WTC11 (cell line): ENCODE results near the gene FRK.

ENCODE experiments used
- ATF3 ChIP-seq: sonication (generic); formaldehyde crosslinking; conservative IDR thresholded peaks from 2 replicates; pipeline ENCODE4 v1.8.1; 2022; ENCODE audit warnings: mild to moderate bottlenecking, missing genetic modification reagents
- CTCF ChIP-seq: fragments of 200-600 bp; IDR thresholded peaks from 2 replicates; pipeline ENCODE4 v1.8.0; 2022; ENCODE audit warnings: antibody characterized with exemption
- E2F1 ChIP-seq: sonication (generic); formaldehyde crosslinking; IDR thresholded peaks from 2 replicates; pipeline ENCODE4 v1.8.0; 2022; ENCODE audit warnings: mild to moderate bottlenecking, missing genetic modification reagents
- ELF4 ChIP-seq: sonication (generic); formaldehyde crosslinking; IDR thresholded peaks from 2 replicates; pipeline ENCODE4 v1.8.1; 2022; ENCODE audit warnings: low read depth, mild to moderate bottlenecking, moderate library complexity, missing genetic modification reagents
- EMX1 ChIP-seq: fragments of 250-450 bp; sonication (Bioruptor Pico); IDR thresholded peaks from 2 replicates; pipeline ENCODE4 v1.8.0; 2021; ENCODE audit warnings: mild to moderate bottlenecking
- ESRRA ChIP-seq: sonication (generic); formaldehyde crosslinking; IDR thresholded peaks from 2 replicates; pipeline ENCODE4 v1.8.1; 2022; ENCODE audit warnings: mild to moderate bottlenecking, missing genetic modification reagents, borderline replicate concordance
- HMGXB4 ChIP-seq: sonication (generic); formaldehyde crosslinking; IDR thresholded peaks from 2 replicates; pipeline ENCODE4 v1.8.1; 2023; ENCODE audit warnings: mild to moderate bottlenecking, moderate library complexity, missing genetic modification reagents
- NFYB ChIP-seq: sonication (generic); formaldehyde crosslinking; conservative IDR thresholded peaks from 2 replicates; pipeline ENCODE4 v1.8.0; 2022; ENCODE audit warnings: low read depth, missing genetic modification reagents
- SP1 ChIP-seq: sonication (generic); formaldehyde crosslinking; conservative IDR thresholded peaks from 2 replicates; pipeline ENCODE4 v1.8.1; 2022; ENCODE audit warnings: missing genetic modification reagents
- TEAD4 ChIP-seq: sonication (generic); formaldehyde crosslinking; IDR thresholded peaks from 2 replicates; pipeline ENCODE4 v1.8.0; 2022; ENCODE audit warnings: mild to moderate bottlenecking, missing genetic modification reagents
- TP53 ChIP-seq: sonication (generic); formaldehyde crosslinking; IDR thresholded peaks from 2 replicates; pipeline ENCODE4 v1.8.1; 2023; ENCODE audit warnings: mild to moderate bottlenecking, missing genetic modification reagents
- USF1 ChIP-seq: sonication (generic); formaldehyde crosslinking; IDR thresholded peaks from 2 replicates; pipeline ENCODE4 v1.8.0; 2022; ENCODE audit warnings: mild to moderate bottlenecking, missing genetic modification reagents
- ZMAT4 ChIP-seq: fragments of 250-450 bp; sonication (Bioruptor Pico); IDR thresholded peaks from 2 replicates; pipeline ENCODE4 v1.9.0; 2021; ENCODE audit warnings: mild to moderate bottlenecking

GRCh38 chr6:116074732-116075390 is 14.2 kb upstream of the FRK start:
- no peak for TF ChIP-seq ZMAT4 (CRISPR knock-in tag)
- no peak for TF ChIP-seq ATF3 (CRISPR knock-in tag)
- no peak for TF ChIP-seq CTCF
- no peak for TF ChIP-seq ELF4 (CRISPR knock-in tag)
- no peak for TF ChIP-seq TEAD4
- TF ChIP-seq E2F1 = no peak
- TF ChIP-seq SP1 (CRISPR knock-in tag) = no peak
- TF ChIP-seq EMX1 (CRISPR knock-in tag) = no peak
- TF ChIP-seq ESRRA (CRISPR knock-in tag) = no peak
- no peak for TF ChIP-seq USF1 (CRISPR knock-in tag)
- TF ChIP-seq NFYB = no peak
- TF ChIP-seq TP53 (CRISPR knock-in tag) = no peak
- no peak for TF ChIP-seq HMGXB4
